Lung (tissue), 12 donors: Measurements from ENCODE around the gene IER3. TPM values are rescaled to one million over a fixed set of nuclear protein-coding genes. Genes with fewer than 3 reads are reported as not detected.

ENCODE experiments used
- ATAC-seq: fragments of 200-7000 bp; cut with Tn5 transposase; one replicate; pipeline ENCODE4 v1.9.1; 2020; ENCODE audit warnings: moderate number of reproducible peaks; ENCODE audit not compliant: insufficient read depth, low FRiP score
- DNase-seq, 3 donors: peaks; one replicate each; pipeline ENCODE4 v3.0.0-alpha.2; 2013 to 2017
- H3K27ac ChIP-seq, 2 donors: one replicate each; pipeline ENCODE4 v1.5.1; 2013; ENCODE audit warnings: mild to moderate bottlenecking in 2 of 2, moderate library complexity in 2 of 2, control low read depth in 1 of 2, inconsistent platforms in 1 of 2, low read depth in 1 of 2, low read length in 1 of 2
- H3K27me3 ChIP-seq, 3 donors: one replicate each; pipeline ENCODE4 v1.5.1; 2013; ENCODE audit warnings: low read length in 2 of 3; ENCODE audit not compliant: control insufficient read depth in 3 of 3, insufficient read depth in 3 of 3
- H3K36me3 ChIP-seq, 4 donors: one replicate each; pipeline ENCODE4 v1.5.1; 2013; ENCODE audit warnings: low read length in 4 of 4, mild to moderate bottlenecking in 1 of 4, moderate library complexity in 1 of 4; ENCODE audit not compliant: control insufficient read depth in 4 of 4, insufficient read depth in 4 of 4
- H3K4me1 ChIP-seq, 5 donors: one replicate each; pipeline ENCODE4 v1.5.1; 2013; ENCODE audit warnings: low read length in 5 of 5, mild to moderate bottlenecking in 2 of 5, moderate library complexity in 1 of 5; ENCODE audit not compliant: control insufficient read depth in 5 of 5, insufficient read depth in 5 of 5
- H3K4me3 ChIP-seq: one replicate; pipeline ENCODE4 v1.5.1; 2013; ENCODE audit warnings: mild to moderate bottlenecking, control low read depth, moderate library complexity
- H3K9ac ChIP-seq, 2 donors: one replicate each; pipeline ENCODE4 v1.5.1; 2013; ENCODE audit warnings: low read length in 2 of 2, control low read depth in 1 of 2; ENCODE audit not compliant: insufficient read depth in 1 of 2
- H3K9me3 ChIP-seq, 4 donors: one replicate each; pipeline ENCODE4 v1.5.1; 2013; ENCODE audit warnings: low read length in 3 of 4, mild to moderate bottlenecking in 1 of 4, moderate library complexity in 1 of 4; ENCODE audit not compliant: control insufficient read depth in 4 of 4, insufficient read depth in 3 of 4
- WGBS, 2 donors: extraction: QIAGEN DNeasy Blood & Tissue Kit; methylation state at CpG; one replicate each; pipeline ENCODE4 v1.1.7; 2013; 5-methylcytosine and 5-hydroxymethylcytosine counted together
- polyA plus RNA-seq, 2 donors: library from polyadenylated mRNA; stranded (reverse); fragments of 200-250 nt; gene quantifications; one replicate each; pipeline ENCODE4 v1.2.1, GENCODE V29; 2013
- total RNA-seq, 2 donors: library from RNA; depleted of rRNA in 1 of 2; stranded (reverse); fragments of >200 nt in 1 of 2; gene quantifications; one replicate each; pipeline ENCODE4 v1.2.1, GENCODE V29; 2014 to 2021
- TF ChIP-seq, protein P1 (sequence below): IDR thresholded peaks from 2 replicates; pipeline ENCODE4 v1.5.1; 2012; ENCODE audit warnings: mild to moderate bottlenecking; ENCODE audit errors: control extremely low read depth, extremely low read depth
- donor health status: control.
- donor health status: control.
- donor health status: Bipolar disorder and iron deficiency.
- donor health status: healthy.
- donor health status: DM: yes; HTN: yes; CAD: no.

Gene IER3
- total and polyA plus RNA-seq, 4 donors = 16.7 to 302 (median 67.6) TPM

DNA sequence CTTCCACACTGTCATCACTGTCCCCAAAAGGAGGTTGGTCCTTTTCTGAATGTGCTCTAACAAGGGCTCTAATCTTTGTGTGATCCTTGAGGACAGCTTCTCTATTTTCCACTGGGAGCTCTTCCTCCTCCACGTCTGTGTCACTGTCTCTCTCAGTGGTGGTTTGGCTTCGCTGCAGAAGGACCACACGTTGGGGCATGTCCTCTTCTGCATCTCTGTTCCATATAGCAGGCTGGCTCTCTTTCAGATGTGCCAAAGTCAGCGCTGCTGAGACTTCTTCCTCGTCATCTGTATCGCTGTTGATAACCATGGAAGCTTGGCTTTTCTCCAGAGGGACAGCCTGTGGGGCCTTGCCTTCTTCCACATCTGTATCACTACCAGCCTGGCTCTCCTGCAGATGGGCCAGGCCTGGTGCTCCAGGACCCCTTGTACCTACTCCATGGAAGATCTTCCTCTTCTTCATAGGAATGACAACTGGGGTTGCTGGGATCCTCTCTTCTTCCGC, 31.9 kb downstream of the IER3 start:
- H3K4me3 ChIP-seq = no peak overlapping the region
- TF ChIP-seq, protein P1, sequence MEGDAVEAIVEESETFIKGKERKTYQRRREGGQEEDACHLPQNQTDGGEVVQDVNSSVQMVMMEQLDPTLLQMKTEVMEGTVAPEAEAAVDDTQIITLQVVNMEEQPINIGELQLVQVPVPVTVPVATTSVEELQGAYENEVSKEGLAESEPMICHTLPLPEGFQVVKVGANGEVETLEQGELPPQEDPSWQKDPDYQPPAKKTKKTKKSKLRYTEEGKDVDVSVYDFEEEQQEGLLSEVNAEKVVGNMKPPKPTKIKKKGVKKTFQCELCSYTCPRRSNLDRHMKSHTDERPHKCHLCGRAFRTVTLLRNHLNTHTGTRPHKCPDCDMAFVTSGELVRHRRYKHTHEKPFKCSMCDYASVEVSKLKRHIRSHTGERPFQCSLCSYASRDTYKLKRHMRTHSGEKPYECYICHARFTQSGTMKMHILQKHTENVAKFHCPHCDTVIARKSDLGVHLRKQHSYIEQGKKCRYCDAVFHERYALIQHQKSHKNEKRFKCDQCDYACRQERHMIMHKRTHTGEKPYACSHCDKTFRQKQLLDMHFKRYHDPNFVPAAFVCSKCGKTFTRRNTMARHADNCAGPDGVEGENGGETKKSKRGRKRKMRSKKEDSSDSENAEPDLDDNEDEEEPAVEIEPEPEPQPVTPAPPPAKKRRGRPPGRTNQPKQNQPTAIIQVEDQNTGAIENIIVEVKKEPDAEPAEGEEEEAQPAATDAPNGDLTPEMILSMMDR = no peak
- no peak overlapping the region for H3K27ac ChIP-seq
- no peaks in the 10 kb centered on the region for H3K9me3 ChIP-seq
- H3K4me1 ChIP-seq = peaks cover 0 to 8% (median 0%) of the 10 kb centered on the region in 5 donors
- no peaks in the 10 kb centered on the region for H3K27me3 ChIP-seq
- WGBS, 2 donors = 86% methylated on average over 7 of the region's 7 CpGs
- DNase-seq (no peak), ATAC-seq (no peak)
- peaks cover 27 to 48% (median 30%) of the 10 kb centered on the region in 4 donors for H3K36me3 ChIP-seq
- H3K9ac ChIP-seq = no peak overlapping the region

DNA sequence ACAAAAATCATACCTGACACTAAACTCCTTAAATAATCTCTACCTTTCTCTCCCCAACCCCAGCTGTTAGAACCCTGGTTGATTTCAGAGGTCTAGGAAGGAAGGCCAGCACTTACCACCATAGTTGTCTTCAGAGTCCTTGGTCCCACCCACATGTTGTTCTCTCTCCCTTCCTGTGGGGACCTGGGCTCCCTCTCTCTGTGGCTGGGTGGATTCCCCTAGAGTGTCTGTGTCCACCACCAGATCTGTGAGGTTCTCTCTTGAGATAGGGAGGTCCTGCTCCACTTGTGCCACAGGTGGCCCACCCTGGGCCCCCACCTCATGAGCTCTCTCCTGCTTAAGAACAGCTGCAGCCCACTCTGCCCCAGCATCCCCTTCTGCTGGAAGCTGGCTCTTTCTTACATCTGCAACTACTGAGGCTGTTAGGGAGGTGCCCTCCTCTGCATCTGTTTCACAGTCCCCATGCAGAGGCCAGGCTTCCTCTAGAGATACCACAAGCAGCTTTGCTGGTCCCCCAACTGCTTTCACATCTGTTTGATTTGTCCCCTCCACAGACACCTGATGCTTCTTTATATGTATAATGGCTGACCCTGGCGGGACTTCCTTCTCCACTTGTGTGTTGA, 32.5 kb downstream of the IER3 start:
- no peaks in the 10 kb centered on the region for H3K27me3 ChIP-seq
- ATAC-seq = no peak

DNA sequence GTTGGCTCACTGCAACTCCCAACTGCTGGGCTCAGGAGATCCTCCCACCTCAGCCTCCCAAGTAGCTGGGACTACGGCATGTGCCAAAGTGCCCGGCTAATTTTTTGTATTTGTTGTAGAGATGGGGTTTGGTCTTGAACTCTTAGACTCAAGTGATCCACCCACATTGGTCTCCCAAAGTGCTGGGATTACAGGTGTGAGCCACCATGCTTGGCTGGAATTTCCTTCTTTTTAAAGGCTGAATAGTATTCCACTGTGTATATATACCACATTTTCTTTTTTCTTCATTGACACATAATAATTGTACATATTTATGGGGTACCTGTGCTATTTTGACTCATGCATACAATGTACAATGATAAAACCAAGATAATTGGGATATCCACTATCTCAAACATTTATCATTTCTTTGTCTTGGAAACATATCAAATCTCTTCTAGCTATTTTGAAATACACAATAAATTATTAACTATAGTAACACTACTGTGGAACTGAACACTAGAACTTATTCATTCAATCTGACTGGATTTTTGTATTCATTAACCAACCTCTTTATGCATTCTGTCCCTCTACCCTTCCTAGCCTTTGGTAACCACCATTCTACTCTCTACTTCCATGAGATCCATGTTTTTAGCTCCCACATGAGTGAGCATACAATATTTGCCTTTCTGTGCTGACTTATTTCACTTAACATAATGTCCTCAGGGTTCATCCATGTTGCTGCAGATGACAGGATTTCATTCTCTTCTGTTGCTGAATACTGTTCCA, 35.1 kb downstream of the IER3 start:
- no peaks in the 10 kb centered on the region for H3K9me3 ChIP-seq
- no peak overlapping the region for H3K4me3 ChIP-seq
- no peak overlapping the region for H3K27ac ChIP-seq
- TF ChIP-seq, protein P1 = no peak
- peaks cover 27 to 45% (median 38%) of the 10 kb centered on the region in 4 donors for H3K36me3 ChIP-seq
- H3K4me1 ChIP-seq = no peaks in the 10 kb centered on the region
- DNase-seq (no peak), ATAC-seq (no peak)
- WGBS, 2 donors = 98 to 99% methylated on average over 2 of the region's 2 CpGs
- H3K9ac ChIP-seq = no peak overlapping the region
- H3K27me3 ChIP-seq = no peaks in the 10 kb centered on the region

More for the DNA sequence above, 32.5 kb downstream of the IER3 start:
- no peak overlapping the region for H3K27ac ChIP-seq
- H3K4me3 ChIP-seq = no peak overlapping the region
- DNase-seq = no peak
- 72 to 93% methylated on average over 1 of the region's 1 CpG for WGBS, 2 donors
- TF ChIP-seq, protein P1 = no peak
- peaks cover 27 to 52% (median 33%) of the 10 kb centered on the region in 4 donors for H3K36me3 ChIP-seq
- no peak overlapping the region for H3K9ac ChIP-seq
- H3K9me3 ChIP-seq = no peaks in the 10 kb centered on the region
- peaks cover 0 to 7% (median 0%) of the 10 kb centered on the region in 5 donors for H3K4me1 ChIP-seq
